A673 (cell line): ENCODE data around the gene NEUROD2. TPM values are rescaled to one million over a fixed set of nuclear protein-coding genes. Genes with fewer than 3 reads are reported as not detected.

Experiments used
- BruUV-seq: library from RNA; stranded (reverse); fragments of 400-500 nt; replicated peaks from 2 replicates; lab custom pipeline; 2021; lab: Mats Ljungman, UMichigan
- CTCF ChIA-PET: fragments of 300-600 bp; sonication (Branson Sonifier 250); formaldehyde crosslinking; loops from one replicate; lab custom pipeline; 2022; ENCODE audit warnings: antibody characterized with exemption; lab: Charles Lee
- POLR2A ChIA-PET: fragments of 300-600 bp; sonication (Branson Sonifier 250); formaldehyde crosslinking; loops from one replicate; lab custom pipeline; 2022; ENCODE audit warnings: antibody characterized with exemption; ENCODE audit not compliant: low non-redundant PET; lab: Charles Lee
- DNase-seq: peaks from one replicate; pipeline ENCODE4 v3.0.0-alpha.2; 2015; ENCODE audit warnings: low spot score
- H3K27ac ChIP-seq: fragments of 200-600 bp; sonication (generic); 2 replicates; pipeline ENCODE4 v1.5.1; 2016; ENCODE audit warnings: mixed run types, low read depth, mild to moderate bottlenecking, mixed read lengths, antibody characterized with exemption, low read length; ENCODE audit not compliant: poor library complexity, severe bottlenecking
- H3K27me3 ChIP-seq: fragments of 200-600 bp; sonication (generic); replicated peaks from 2 replicates; pipeline ENCODE4 v1.6.1; 2017; ENCODE audit warnings: mixed run types, low read depth, mild to moderate bottlenecking, mixed read lengths, antibody characterized with exemption, low read length; ENCODE audit not compliant: insufficient read depth, poor library complexity
- H3K36me3 ChIP-seq: fragments of 200-600 bp; sonication (generic); 2 replicates; pipeline ENCODE4 v1.6.1; 2016; ENCODE audit warnings: mixed run types, mild to moderate bottlenecking, mixed read lengths, antibody characterized with exemption, low read length; ENCODE audit not compliant: insufficient read depth, poor library complexity, severe bottlenecking
- H3K4me1 ChIP-seq: fragments of 200-600 bp; sonication (generic); 2 replicates; pipeline ENCODE4 v1.6.1; 2017; ENCODE audit warnings: mixed run types, mild to moderate bottlenecking, mixed read lengths, antibody characterized with exemption, low read length; ENCODE audit not compliant: insufficient read depth, poor library complexity, severe bottlenecking
- H3K4me3 ChIP-seq: fragments of 200-600 bp; sonication (generic); 2 replicates; pipeline ENCODE4 v1.5.1; 2016; ENCODE audit warnings: low read depth, mixed run types, mild to moderate bottlenecking, mixed read lengths, low read length; ENCODE audit not compliant: poor library complexity, severe bottlenecking
- H3K9me3 ChIP-seq: fragments of 200-600 bp; sonication (generic); 2 replicates; pipeline ENCODE4 v1.6.1; 2016; ENCODE audit warnings: mixed run types, low read depth, mild to moderate bottlenecking, mixed read lengths, antibody characterized with exemption, low read length; ENCODE audit not compliant: poor library complexity, severe bottlenecking
- EZH2 ChIP-seq: fragments of 200-600 bp; sonication (generic); IDR thresholded peaks from 2 replicates; pipeline ENCODE4 v1.6.1; 2017; ENCODE audit warnings: borderline replicate concordance, low read depth, mild to moderate bottlenecking, mixed read lengths, antibody characterized with exemption, low read length; ENCODE audit not compliant: poor library complexity, severe bottlenecking
- intact Hi-C: fragments of 100-400 bp; cut with micrococcal nuclease; formaldehyde crosslinking; loops from one replicate; pipeline ENCODE4 v1.10.0; 2022; ENCODE audit not compliant: unreplicated experiment
- total RNA-seq: library from RNA; stranded (reverse); gene quantifications from 2 replicates; pipeline ENCODE4 v1.2.3, GENCODE V29; 2021
- TF ChIP-seq, protein P1 (sequence below): fragments of 300-800, 200-600 bp; sonication (generic); conservative IDR thresholded peaks from 2 replicates; pipeline ENCODE4 v1.5.1; 2017; ENCODE audit warnings: low read depth, mild to moderate bottlenecking, antibody characterized with exemption, low read length, moderate library complexity, mixed read lengths

NEUROD2 gene
- total RNA-seq, 1 experiment from 2014 or later = not detected

DNA sequence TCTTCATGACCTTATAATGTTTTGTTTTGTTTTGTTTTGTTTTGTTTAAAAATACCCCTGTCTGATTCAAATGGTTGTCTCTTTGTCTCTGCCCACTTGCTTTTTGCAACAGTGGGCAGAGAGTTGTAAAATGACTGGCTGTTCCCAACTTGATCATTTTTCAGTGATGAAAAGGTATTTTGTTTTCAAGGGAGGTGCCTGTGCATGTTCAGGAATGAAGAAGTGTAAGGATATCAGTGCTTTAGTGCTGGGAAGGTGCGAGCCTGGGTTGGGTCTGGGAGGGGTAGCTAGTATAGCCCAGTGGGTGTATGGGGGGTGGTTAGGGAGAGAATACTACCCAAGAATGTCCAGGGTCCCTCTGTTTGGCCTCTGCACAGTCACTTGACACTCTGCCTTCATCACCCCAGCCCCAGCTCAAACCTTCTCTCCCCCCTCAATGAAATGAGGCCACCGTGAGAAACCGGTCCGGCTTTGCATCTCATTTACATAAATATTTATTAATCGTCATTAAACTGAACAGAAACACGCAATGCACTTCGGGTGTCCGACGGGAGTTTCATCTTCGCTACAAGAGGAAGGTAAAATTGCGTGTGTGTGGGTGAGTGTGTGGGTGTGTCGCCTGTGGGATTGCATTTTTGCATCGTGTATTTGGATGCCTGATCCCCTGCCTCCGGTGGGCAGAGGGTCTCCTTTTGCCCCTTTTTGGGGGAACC, 4.3 kb downstream of the NEUROD2 start:
- ChIA-PET POLR2A (no interaction called here), CTCF (no interaction called here)
- no peak overlapping the region for H3K27ac ChIP-seq
- H3K4me3 ChIP-seq = no peak overlapping the region
- H3K36me3 ChIP-seq = no peaks in the 10 kb centered on the region
- intact Hi-C loops = no loop called here
- H3K4me1 ChIP-seq = no peaks in the 10 kb centered on the region
- no peak for TF ChIP-seq EZH2
- TF ChIP-seq, protein P1, sequence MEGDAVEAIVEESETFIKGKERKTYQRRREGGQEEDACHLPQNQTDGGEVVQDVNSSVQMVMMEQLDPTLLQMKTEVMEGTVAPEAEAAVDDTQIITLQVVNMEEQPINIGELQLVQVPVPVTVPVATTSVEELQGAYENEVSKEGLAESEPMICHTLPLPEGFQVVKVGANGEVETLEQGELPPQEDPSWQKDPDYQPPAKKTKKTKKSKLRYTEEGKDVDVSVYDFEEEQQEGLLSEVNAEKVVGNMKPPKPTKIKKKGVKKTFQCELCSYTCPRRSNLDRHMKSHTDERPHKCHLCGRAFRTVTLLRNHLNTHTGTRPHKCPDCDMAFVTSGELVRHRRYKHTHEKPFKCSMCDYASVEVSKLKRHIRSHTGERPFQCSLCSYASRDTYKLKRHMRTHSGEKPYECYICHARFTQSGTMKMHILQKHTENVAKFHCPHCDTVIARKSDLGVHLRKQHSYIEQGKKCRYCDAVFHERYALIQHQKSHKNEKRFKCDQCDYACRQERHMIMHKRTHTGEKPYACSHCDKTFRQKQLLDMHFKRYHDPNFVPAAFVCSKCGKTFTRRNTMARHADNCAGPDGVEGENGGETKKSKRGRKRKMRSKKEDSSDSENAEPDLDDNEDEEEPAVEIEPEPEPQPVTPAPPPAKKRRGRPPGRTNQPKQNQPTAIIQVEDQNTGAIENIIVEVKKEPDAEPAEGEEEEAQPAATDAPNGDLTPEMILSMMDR = no peak
- DNase-seq = no peak
- H3K27me3 ChIP-seq = peaks cover 92% of the 10 kb centered on the region
- no TSS peak for BruUV-seq
- H3K9me3 ChIP-seq = no peaks in the 10 kb centered on the region

DNA sequence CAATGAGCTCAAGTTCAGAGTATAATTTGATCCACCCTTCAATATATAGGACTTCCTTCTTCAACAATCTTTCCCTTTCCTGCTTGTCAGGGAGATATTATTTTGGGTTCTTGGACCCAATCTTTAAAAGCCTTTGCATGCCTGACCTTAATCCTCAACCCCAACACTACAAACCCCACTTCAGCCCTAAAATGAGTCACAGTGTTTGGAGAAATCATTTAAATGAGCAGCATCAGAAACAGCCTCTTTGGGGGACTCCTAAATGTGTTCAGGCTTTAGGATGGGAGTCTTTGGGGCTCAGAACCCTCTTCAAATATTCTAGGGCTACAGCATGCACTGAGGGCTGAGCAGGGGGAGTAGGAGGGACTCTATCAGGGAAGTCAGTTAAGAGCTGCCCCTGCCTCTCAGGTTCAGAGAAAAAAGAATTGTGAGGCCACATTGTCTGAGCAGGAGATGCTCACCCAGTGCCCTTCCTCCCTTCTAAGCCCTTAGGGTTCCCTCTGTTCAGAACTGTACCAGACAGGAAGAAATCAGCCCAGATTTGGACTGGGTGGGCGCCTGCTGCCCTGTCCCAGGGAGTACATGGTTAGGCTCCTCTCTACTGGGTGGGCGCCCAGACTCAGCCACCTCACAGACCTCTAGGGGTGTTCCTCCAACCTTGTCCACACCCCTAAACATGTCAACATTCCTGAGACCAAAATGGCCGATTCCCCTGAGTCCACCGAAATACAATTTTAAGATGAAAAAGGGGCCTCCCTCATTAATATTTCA, 5.0 kb downstream of the NEUROD2 start:
- no peak overlapping the region for H3K4me3 ChIP-seq
- no peak for DNase-seq
- no TSS peak for BruUV-seq
- H3K27ac ChIP-seq = no peak overlapping the region
- POLR2A ChIA-PET = no interaction called here
- CTCF ChIA-PET = no interaction called here
- TF ChIP-seq, protein P1 = no peak
- no peak for TF ChIP-seq EZH2
- intact Hi-C loops = no loop called here
- no peaks in the 10 kb centered on the region for H3K36me3 ChIP-seq
- no peaks in the 10 kb centered on the region for H3K9me3 ChIP-seq
- peaks cover 99% of the 10 kb centered on the region for H3K27me3 ChIP-seq
- H3K4me1 ChIP-seq = no peaks in the 10 kb centered on the region

DNA sequence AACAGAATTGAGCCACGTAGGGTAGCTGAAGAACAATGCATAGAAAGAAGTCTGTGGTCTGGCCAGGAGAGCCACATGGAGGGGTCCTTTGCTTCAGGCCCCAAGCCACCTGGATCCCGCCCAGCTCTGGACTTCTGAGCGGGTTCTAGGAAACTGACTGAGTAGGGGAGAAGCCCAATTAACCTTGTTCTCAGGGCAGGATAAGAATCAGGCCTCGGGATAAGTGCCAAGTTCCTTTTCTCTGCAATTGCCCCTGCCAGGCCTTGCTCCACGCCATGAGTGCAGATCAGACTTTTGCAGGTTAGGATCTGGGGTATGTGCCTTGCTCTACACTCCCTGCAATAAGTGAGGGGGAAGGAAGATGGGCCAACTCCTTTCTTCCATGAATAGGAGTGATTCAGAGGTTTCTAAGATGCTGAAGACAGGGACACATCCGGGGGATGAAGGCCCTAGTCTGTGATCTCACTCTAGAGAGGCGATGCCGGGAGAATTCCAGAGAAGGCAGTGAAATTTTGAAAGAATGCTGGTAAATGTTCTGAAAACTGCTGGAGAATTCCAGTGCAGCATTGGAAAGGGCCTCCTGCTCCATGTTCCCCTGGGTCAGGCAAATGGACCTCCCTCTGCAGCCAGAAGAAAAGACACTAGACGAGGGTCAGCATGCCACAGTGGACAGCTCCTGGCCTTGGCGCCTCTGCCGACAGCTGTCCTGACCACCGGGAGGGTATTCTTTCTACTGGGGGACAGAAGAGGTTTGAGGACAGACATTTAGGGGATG, 5.8 kb downstream of the NEUROD2 start:
- Histone ChIP-seq H3K4me3 (no peak overlapping the region), H3K36me3 (no peaks in the 10 kb centered on the region), H3K27me3 (peaks cover 100% of the 10 kb centered on the region), H3K4me1 (no peaks in the 10 kb centered on the region), H3K27ac (no peak overlapping the region), H3K9me3 (no peaks in the 10 kb centered on the region)
- DNase-seq = no peak
- TF ChIP-seq, protein P1 = no peak
- TF ChIP-seq EZH2 = no peak
- ChIA-PET POLR2A (no interaction called here), CTCF (no interaction called here)
- intact Hi-C loops = no loop called here
- BruUV-seq = no TSS peak
